Measurements from ENCODE around the gene DLG4. TPM values are rescaled to one million over a fixed set of nuclear protein-coding genes. Genes with fewer than 3 reads are reported as not detected.

The DLG4 gene
- total RNA-seq, 1 experiment from 2014 or later, result 38.3 TPM

GRCh38 chr17:7233701-7234082 is 14.1 kb upstream of the DLG4 start:
- no peak overlapping the region for H4K8ac ChIP-seq (replicated peaks; ENCODE audit: insufficient read length, low read depth, low read length)
- peak overlapping the region; percentile 94 to 100 for H3K4me3 Mint-ChIP-seq
- no peak overlapping the region for H2BK20ac ChIP-seq (ENCODE audit: low read depth, low read length, poor library complexity, severe bottlenecking)
- H4K91ac ChIP-seq (ENCODE audit: insufficient read length, low read depth, low read length), result no peak overlapping the region
- no peaks in the 10 kb centered on the region for H3K9me3 ChIP-seq (ENCODE audit: control insufficient read depth, low read depth, low read length)
- H3K36me3 Mint-ChIP-seq (ENCODE audit: insufficient read depth in 1 of 3, low read depth in 3 of 3), result peaks cover 44 to 68% (median 58%) of the 10 kb centered on the region in 3 experiments; a peak in 6 of 7 replicates
- H3K4me1 Mint-ChIP-seq, result peaks cover 27 to 40% of the 10 kb centered on the region in 2 experiments
- H3K27me3 ChIP-seq (ENCODE audit: insufficient read depth, low read length), result no peaks in the 10 kb centered on the region
- no peaks in the 10 kb centered on the region for H3K4me1 ChIP-seq (ENCODE audit: insufficient read depth, low read length)
- H4K20me1 ChIP-seq (ENCODE audit: control insufficient read depth, insufficient read depth, insufficient read length), result no peaks in the 10 kb centered on the region
- no peak overlapping the region for H2BK5ac ChIP-seq (ENCODE audit: insufficient read length, low read length)
- no peak overlapping the region for H2AFZ ChIP-seq (ENCODE audit: low read length)
- no peak overlapping the region for H2BK15ac ChIP-seq (ENCODE audit: low read depth, low read length)
- H2AK5ac ChIP-seq (ENCODE audit: insufficient read length, low read length), result no peak overlapping the region
- H3K23me2 ChIP-seq (ENCODE audit: insufficient read length, low read depth, low read length, poor library complexity, severe bottlenecking), result peaks cover 7% of the 10 kb centered on the region
- H3K4me2 ChIP-seq (ENCODE audit: insufficient read depth, insufficient read length, low read length), result peak overlapping the region; percentile 92
- peak overlapping the region; percentile 18 for H3K18ac ChIP-seq (ENCODE audit: insufficient read length, low read depth, low read length)
- H3K4ac ChIP-seq (ENCODE audit: low read depth, low read length), result no peak overlapping the region
- H3K9me3 Mint-ChIP-seq, result 0 out of 5 replicates have a peak, but pooled peaks cover 0 to under 1% of the 10 kb centered on the region in 2 experiments
- H3K79me2 ChIP-seq (ENCODE audit: insufficient read depth, low read length), result peaks cover 21% of the 10 kb centered on the region; the same call in 1 of the 2 replicates
- peak overlapping the region; percentile 70; the same call in 1 of the 2 replicates for H3K14ac ChIP-seq (ENCODE audit: insufficient read depth, low read length)
- no CpG with 5 or more reads among the region's 9 CpGs for WGBS (ENCODE audit: extremely low coverage, insufficient read length, low lambda C conversion rate)
- no peak for DNase-seq
- H3K27me3 Mint-ChIP-seq (ENCODE audit: low read depth), result no peaks in the 10 kb centered on the region; the same call in 1 of the 2 replicates
- H4K5ac ChIP-seq (ENCODE audit: insufficient read length, low read depth, low read length), result no peak overlapping the region
- H3K23ac ChIP-seq (ENCODE audit: insufficient read length, low read depth, low read length), result no peak overlapping the region
- no peak overlapping the region for H3T11ph ChIP-seq (ENCODE audit: low read length)
- peak overlapping the region; percentile 92 to 99 (median 97) for H3K27ac Mint-ChIP-seq
- H3K27ac ChIP-seq (ENCODE audit: insufficient read length, low read depth, low read length), result no peak overlapping the region
- TF ChIP-seq, protein P1, sequence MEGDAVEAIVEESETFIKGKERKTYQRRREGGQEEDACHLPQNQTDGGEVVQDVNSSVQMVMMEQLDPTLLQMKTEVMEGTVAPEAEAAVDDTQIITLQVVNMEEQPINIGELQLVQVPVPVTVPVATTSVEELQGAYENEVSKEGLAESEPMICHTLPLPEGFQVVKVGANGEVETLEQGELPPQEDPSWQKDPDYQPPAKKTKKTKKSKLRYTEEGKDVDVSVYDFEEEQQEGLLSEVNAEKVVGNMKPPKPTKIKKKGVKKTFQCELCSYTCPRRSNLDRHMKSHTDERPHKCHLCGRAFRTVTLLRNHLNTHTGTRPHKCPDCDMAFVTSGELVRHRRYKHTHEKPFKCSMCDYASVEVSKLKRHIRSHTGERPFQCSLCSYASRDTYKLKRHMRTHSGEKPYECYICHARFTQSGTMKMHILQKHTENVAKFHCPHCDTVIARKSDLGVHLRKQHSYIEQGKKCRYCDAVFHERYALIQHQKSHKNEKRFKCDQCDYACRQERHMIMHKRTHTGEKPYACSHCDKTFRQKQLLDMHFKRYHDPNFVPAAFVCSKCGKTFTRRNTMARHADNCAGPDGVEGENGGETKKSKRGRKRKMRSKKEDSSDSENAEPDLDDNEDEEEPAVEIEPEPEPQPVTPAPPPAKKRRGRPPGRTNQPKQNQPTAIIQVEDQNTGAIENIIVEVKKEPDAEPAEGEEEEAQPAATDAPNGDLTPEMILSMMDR (conservative IDR thresholded peaks at IDR 0.05), result no peak
- H3K9ac ChIP-seq (ENCODE audit: extremely low read depth, insufficient read length, low read length), result peak overlapping the region; percentile 98
- H2BK120ac ChIP-seq (ENCODE audit: low read depth, low read length, poor library complexity, severe bottlenecking), result no peak overlapping the region
- no peak overlapping the region for H3K56ac ChIP-seq (ENCODE audit: insufficient read length, low read depth, low read length)
- no peak overlapping the region for H2BK12ac ChIP-seq (ENCODE audit: insufficient read length, low read depth, low read length)
- peaks cover 17% of the 10 kb centered on the region for H3K79me1 ChIP-seq (ENCODE audit: insufficient read depth, low read depth, low read length, poor library complexity, severe bottlenecking)

All from H9 (cell line).